GM12891 (cell line): ENCODE results near the gene GYPE.
"Not testable (repeated sequence)": the region's sequence is repeated elsewhere in the genome, so short reads cannot be mapped to it uniquely, and the experiment has no call there.

Experiments
- PAX5 ChIP-seq: IDR thresholded peaks from 2 replicates; pipeline ENCODE4 v1.6.1; 2011; ENCODE audit warnings: low read length, moderate library complexity, mild to moderate bottlenecking; ENCODE audit not compliant: insufficient read depth, severe bottlenecking
- POLR2A ChIP-seq: IDR thresholded peaks from 2 replicates; pipeline ENCODE4 v1.6.1; 2011; ENCODE audit warnings: low read depth, low read length, control low read depth
- POLR2AphosphoS5 ChIP-seq: IDR thresholded peaks from 2 replicates; pipeline ENCODE4 v1.6.1; 2011; ENCODE audit warnings: low read depth, low read length, control low read depth
- SPI1 ChIP-seq: IDR thresholded peaks from 2 replicates; pipeline ENCODE4 v1.6.1; 2011; ENCODE audit warnings: low read depth, low read length, control low read depth
- TAF1 ChIP-seq: IDR thresholded peaks from 2 replicates; pipeline ENCODE4 v1.6.1; 2011; ENCODE audit warnings: low read depth, low read length, control low read depth

- TF ChIP-seq POLR2A, TAF1, PAX5, POLR2AphosphoS5, SPI1: not testable (repeated sequence)
These were observed 42.6 kb downstream of the GYPE start for GRCh38 chr4:143862716-143863115.
